Measurements from ENCODE around the gene PALLD. TPM values are rescaled to one million over a fixed set of nuclear protein-coding genes. Genes with fewer than 3 reads are reported as not detected.
A peak's percentile ranks its signal among the peaks of the same experiment; 100 is the strongest.

Gene PALLD
- total RNA-seq, 1 experiment from 2014 or later, result 23.7 TPM

DNA sequence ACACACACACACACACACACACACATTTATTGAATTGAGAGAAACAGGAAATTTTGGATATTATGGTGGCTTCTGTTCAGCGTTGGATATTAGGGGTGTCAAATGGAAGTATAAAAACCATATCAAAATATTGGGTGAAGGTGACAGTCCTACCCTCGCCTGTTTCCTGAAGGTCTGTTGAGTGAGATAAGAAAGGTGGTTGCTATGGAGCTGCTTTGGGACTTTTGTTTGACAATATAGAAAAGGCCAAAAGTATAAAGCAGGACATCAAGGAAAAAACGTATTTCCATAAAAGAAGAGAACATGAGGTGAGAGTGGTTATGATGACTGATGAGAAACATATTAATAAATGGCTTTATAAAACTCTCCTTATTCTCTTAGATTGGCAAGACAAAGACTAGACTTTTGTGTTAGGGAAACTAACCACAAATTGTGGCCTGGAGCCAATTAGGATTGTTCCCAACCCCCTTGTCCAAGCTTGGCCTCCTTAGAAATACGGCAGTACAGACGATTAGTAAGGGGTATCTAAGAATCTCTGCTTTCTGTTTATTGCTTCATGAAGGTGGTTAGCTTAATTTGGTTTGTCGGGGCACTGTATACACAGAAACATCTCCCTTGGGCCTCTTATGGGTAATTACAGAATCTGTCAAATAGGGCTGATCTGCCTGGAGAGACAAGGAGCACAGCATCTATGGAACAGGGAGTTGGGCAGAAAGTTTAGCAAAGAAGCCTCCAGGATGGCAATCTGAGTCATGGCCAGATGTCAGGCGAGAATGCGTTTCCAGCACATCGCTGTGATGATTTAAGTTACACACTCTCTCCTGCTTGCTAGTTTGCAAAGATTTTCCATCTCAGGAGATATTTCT lies 315.2 kb downstream of the PALLD start:
- Mint-ChIP-seq H3K27ac (no peak overlapping the region), H3K27me3 (ENCODE audit: low read depth) (no peaks in the 10 kb centered on the region), H3K9me3 (0 out of 2 replicates have a peak, but pooled peaks cover 5% of the 10 kb centered on the region), H3K4me3 (no peak overlapping the region), H3K4me1 (peaks cover 27% of the 10 kb centered on the region), H3K36me3 (no peaks in the 10 kb centered on the region)
- POLR2A ChIA-PET, result no interaction called here
- CTCF ChIA-PET, result interaction anchor here (1.2 kb wide), 1 partner anchor 20 kb away, joined by 5 read pairs; no protein-coding TSS in a partner anchor
- DNase-seq (ENCODE audit: low spot score), result no peak
- no peak for ATAC-seq
- TF ChIP-seq USF1 (CRISPR knock-in tag; IDR thresholded peaks at IDR 0.05) (no peak), JUN (CRISPR knock-in tag; IDR thresholded peaks at IDR 0.05) (no peak), CBFB (CRISPR knock-in tag; IDR thresholded peaks at IDR 0.05; ENCODE audit: low read depth) (no peak), ETV6 (CRISPR knock-in tag; IDR thresholded peaks at IDR 0.05) (no peak), FOXJ3 (CRISPR knock-in tag; IDR thresholded peaks at IDR 0.05; ENCODE audit: borderline replicate concordance) (no peak), MXD4 (CRISPR knock-in tag; IDR thresholded peaks at IDR 0.05; ENCODE audit: borderline replicate concordance) (no peak), OVOL2 (CRISPR knock-in tag; IDR thresholded peaks at IDR 0.05; ENCODE audit: borderline replicate concordance) (no peak), SOX15 (CRISPR knock-in tag; IDR thresholded peaks at IDR 0.05) (no peak), ZNF317 (CRISPR knock-in tag; IDR thresholded peaks at IDR 0.05; ENCODE audit: borderline replicate concordance, low read depth) (no peak), TEAD4 (CRISPR knock-in tag; IDR thresholded peaks at IDR 0.05) (no peak)
- TF ChIP-seq, protein P1, sequence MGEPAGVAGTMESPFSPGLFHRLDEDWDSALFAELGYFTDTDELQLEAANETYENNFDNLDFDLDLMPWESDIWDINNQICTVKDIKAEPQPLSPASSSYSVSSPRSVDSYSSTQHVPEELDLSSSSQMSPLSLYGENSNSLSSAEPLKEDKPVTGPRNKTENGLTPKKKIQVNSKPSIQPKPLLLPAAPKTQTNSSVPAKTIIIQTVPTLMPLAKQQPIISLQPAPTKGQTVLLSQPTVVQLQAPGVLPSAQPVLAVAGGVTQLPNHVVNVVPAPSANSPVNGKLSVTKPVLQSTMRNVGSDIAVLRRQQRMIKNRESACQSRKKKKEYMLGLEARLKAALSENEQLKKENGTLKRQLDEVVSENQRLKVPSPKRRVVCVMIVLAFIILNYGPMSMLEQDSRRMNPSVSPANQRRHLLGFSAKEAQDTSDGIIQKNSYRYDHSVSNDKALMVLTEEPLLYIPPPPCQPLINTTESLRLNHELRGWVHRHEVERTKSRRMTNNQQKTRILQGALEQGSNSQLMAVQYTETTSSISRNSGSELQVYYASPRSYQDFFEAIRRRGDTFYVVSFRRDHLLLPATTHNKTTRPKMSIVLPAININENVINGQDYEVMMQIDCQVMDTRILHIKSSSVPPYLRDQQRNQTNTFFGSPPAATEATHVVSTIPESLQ (CRISPR knock-in tag; IDR thresholded peaks at IDR 0.05), result no peak
- TF ChIP-seq, protein P2, sequence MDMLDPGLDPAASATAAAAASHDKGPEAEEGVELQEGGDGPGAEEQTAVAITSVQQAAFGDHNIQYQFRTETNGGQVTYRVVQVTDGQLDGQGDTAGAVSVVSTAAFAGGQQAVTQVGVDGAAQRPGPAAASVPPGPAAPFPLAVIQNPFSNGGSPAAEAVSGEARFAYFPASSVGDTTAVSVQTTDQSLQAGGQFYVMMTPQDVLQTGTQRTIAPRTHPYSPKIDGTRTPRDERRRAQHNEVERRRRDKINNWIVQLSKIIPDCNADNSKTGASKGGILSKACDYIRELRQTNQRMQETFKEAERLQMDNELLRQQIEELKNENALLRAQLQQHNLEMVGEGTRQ (CRISPR knock-in tag; IDR thresholded peaks at IDR 0.05), result no peak
- TF ChIP-seq, protein P3, sequence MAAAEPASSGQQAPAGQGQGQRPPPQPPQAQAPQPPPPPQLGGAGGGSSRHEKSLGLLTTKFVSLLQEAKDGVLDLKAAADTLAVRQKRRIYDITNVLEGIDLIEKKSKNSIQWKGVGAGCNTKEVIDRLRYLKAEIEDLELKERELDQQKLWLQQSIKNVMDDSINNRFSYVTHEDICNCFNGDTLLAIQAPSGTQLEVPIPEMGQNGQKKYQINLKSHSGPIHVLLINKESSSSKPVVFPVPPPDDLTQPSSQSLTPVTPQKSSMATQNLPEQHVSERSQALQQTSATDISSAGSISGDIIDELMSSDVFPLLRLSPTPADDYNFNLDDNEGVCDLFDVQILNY (CRISPR knock-in tag; IDR thresholded peaks at IDR 0.05), result no peak

- Mint-ChIP-seq H3K4me3 (no peak overlapping the region), H3K9me3 (0 out of 2 replicates have a peak, but pooled peaks cover 5% of the 10 kb centered on the region), H3K27me3 (ENCODE audit: low read depth) (no peaks in the 10 kb centered on the region), H3K27ac (no peak overlapping the region), H3K4me1 (peaks cover 34% of the 10 kb centered on the region), H3K36me3 (no peaks in the 10 kb centered on the region)
- peak; percentile 43 for ATAC-seq
- POLR2A ChIA-PET, result no interaction called here
- TF ChIP-seq ZNF219 (CRISPR knock-in tag; IDR thresholded peaks at IDR 0.05; ENCODE audit: borderline replicate concordance) (no peak), JUN (CRISPR knock-in tag; IDR thresholded peaks at IDR 0.05) (no peak), HMGA2 (CRISPR knock-in tag; IDR thresholded peaks at IDR 0.05) (no peak), ELF4 (CRISPR knock-in tag; IDR thresholded peaks at IDR 0.05; ENCODE audit: low read depth) (no peak), IRF2 (CRISPR knock-in tag; IDR thresholded peaks at IDR 0.05; ENCODE audit: borderline replicate concordance, low read depth) (no peak), ARID4B (CRISPR knock-in tag; IDR thresholded peaks at IDR 0.05; ENCODE audit: borderline replicate concordance) (no peak), JAZF1 (CRISPR knock-in tag; IDR thresholded peaks at IDR 0.05) (no peak), ZNF263 (CRISPR knock-in tag; IDR thresholded peaks at IDR 0.05; ENCODE audit: low read depth) (no peak)
- TF ChIP-seq, protein P4, sequence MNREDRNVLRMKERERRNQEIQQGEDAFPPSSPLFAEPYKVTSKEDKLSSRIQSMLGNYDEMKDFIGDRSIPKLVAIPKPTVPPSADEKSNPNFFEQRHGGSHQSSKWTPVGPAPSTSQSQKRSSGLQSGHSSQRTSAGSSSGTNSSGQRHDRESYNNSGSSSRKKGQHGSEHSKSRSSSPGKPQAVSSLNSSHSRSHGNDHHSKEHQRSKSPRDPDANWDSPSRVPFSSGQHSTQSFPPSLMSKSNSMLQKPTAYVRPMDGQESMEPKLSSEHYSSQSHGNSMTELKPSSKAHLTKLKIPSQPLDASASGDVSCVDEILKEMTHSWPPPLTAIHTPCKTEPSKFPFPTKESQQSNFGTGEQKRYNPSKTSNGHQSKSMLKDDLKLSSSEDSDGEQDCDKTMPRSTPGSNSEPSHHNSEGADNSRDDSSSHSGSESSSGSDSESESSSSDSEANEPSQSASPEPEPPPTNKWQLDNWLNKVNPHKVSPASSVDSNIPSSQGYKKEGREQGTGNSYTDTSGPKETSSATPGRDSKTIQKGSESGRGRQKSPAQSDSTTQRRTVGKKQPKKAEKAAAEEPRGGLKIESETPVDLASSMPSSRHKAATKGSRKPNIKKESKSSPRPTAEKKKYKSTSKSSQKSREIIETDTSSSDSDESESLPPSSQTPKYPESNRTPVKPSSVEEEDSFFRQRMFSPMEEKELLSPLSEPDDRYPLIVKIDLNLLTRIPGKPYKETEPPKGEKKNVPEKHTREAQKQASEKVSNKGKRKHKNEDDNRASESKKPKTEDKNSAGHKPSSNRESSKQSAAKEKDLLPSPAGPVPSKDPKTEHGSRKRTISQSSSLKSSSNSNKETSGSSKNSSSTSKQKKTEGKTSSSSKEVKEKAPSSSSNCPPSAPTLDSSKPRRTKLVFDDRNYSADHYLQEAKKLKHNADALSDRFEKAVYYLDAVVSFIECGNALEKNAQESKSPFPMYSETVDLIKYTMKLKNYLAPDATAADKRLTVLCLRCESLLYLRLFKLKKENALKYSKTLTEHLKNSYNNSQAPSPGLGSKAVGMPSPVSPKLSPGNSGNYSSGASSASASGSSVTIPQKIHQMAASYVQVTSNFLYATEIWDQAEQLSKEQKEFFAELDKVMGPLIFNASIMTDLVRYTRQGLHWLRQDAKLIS (CRISPR knock-in tag; IDR thresholded peaks at IDR 0.05; ENCODE audit: borderline replicate concordance), result no peak
- no peak for DNase-seq (ENCODE audit: low spot score)
- CTCF ChIA-PET, result interaction anchor here (1.2 kb wide), 1 partner anchor 19 kb away, joined by 5 read pairs; no protein-coding TSS in a partner anchor
These were observed 316.0 kb downstream of the PALLD start for GRCh38 chr4:168812806-168813205.

Data from WTC11 (cell line).